Activated effector memory CD4-positive, alpha-beta T cell treated with Interleukin-2 at 50 U/mL for 16 hours (primary cell): ENCODE results near the gene TMEM203.
"Not testable (repeated sequence)": the region's sequence is repeated elsewhere in the genome, so short reads cannot be mapped to it uniquely, and the experiment has no call there.

Source experiments
- DNase-seq: peaks from one replicate; pipeline ENCODE4 v3.0.0-alpha.2; 2020

The TMEM203 gene, protein sequence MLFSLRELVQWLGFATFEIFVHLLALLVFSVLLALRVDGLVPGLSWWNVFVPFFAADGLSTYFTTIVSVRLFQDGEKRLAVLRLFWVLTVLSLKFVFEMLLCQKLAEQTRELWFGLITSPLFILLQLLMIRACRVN

DNA sequence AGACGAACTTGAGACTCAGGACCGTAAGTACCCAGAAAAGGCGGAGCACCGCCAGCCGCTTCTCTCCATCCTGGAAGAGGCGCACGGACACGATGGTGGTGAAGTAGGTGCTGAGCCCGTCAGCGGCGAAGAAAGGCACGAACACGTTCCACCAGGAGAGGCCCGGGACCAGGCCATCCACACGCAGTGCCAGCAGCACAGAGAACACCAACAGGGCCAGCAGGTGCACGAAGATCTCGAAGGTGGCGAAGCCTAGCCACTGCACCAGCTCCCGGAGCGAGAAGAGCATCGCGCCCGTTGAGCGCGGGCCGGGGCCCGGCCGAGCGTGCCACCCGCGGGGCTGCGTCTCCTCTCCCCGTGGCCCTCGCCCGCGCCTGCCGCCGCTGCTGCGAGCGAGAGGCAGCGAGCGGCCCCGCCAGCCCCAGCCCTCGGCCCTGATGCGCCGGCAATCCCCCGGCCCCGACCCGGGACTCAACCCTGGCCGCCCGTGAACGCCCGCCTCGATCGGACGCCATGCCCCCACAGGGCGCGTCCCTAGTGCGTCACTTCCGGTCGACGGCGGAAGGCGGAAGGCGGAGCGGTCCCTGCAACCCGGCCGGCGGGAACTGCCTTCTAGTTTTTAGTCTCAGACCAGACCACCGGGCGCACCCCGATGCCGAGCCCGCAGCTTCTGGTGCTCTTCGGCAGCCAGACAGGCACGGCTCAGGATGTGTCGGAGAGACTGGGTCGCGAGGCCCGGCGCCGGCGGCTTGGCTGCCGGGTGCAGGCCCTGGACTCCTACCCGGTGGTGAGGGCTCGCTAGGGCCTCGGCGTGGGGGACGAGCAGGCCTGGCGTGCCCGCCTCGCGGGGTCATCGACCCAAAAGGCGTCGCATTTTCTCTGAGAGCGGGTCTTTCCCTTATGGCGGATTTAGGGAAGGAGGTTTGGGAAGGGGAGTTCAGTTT lies at the start of gene TMEM203, which contains the start of gene NDOR1:
Gene TMEM203, minus strand, starts transcription at position 523 of the 944 bp plus-strand sequence. Its CDS starts 234 bp downstream, at position 289.
Gene NDOR1, plus strand, starts transcription at position 575 of the 944 bp plus-strand sequence. Its CDS starts 78 bp downstream, at position 653.
- DNase-seq = peak; percentile 88

DNA sequence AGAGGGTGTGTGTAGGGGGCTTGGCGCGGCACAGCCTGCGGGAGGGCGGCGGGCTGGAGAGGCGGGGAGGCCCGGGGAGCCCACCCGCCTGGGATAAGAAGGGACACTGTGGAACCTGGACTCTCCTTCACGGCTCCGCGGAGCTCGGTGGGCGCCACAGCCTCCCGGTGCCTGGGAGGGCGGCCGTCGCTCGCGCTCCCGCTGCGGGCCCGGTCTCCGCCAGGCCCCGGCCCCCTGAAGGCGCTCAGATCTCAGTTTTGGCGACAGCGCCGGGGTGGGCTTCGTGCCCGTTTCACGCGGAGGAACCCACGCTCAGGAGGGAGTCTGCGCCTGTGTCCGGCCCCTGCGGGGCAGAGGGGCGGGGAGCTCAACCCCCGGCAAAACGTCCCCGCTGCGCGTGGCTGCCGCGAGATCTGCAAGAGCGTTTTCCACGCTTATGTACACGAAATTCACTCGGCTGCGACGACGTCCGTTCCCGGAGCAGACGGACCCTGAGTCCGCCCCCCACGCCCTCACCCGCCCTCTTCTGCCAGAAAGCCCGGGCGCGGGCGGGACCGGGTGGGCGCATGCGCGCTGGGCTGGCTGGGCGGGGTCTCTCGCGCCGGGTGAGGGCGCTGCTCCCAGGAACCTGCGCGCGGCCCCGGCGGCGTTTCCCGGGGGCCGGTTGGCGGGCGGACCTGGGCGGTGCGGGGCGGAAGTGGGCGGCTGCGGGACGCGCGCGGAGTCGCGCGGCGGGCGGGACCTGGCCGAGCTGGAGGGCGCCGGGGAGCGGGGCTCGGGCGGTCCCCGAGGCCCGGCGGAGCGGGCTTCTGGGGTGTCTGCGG lies 49.4 kb upstream of the TMEM203 start, which contains the start of gene NELFB:
Gene NELFB, plus strand, starts transcription at position 704 of the 824 bp plus-strand sequence.
- DNase-seq = peak; percentile 93

GRCh38 chr9:137253717-137254623 lies 48.5 kb upstream of the TMEM203 start:
- no peak for DNase-seq

DNA sequence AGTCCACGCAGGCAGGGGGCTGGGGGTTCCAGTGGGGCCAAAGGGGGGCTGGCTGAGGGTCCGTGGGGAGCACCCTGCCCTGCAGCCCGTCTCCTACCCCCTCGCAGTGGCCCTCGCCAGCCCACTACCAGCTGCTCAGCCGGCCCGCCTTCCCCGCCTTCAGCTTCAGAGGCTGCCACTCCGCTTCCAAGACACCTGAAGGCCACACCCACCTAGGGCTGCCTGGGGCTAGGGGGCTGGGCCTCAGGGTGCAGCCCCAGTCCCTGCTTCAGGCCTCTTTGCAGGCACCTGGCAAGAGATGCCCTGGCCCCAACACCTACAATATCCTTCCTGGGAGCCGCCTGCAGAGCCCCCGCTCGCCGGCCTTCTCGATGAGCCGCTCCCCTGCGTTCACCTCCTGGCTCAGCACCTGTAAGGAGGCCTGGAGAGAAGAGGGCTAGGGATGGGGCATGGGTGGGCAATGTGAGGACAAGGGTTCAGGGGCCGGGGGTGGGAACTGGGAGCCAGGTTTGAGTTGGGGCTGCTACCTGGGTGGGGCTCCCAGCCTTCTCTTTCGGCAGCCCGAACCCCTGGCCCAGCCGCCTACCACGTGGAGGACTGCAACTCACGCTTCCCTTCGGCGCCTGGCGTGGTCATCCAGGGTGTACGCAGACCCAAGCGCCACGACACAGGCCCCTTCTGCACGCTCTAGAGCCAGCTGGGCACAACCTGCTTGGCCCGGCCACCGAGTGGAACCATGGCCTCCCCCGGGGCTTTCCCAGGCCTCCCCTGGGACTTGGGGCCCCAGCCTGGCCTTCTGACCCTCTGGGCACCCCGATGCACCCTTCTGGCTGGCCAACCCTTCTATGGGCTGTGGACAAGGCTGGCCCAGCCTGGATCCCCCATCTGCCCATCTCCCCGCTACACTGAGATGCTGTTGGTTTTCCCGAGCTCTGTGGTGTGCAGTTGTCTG lies 47.4 kb upstream of the TMEM203 start:
- DNase-seq = no peak

DNA sequence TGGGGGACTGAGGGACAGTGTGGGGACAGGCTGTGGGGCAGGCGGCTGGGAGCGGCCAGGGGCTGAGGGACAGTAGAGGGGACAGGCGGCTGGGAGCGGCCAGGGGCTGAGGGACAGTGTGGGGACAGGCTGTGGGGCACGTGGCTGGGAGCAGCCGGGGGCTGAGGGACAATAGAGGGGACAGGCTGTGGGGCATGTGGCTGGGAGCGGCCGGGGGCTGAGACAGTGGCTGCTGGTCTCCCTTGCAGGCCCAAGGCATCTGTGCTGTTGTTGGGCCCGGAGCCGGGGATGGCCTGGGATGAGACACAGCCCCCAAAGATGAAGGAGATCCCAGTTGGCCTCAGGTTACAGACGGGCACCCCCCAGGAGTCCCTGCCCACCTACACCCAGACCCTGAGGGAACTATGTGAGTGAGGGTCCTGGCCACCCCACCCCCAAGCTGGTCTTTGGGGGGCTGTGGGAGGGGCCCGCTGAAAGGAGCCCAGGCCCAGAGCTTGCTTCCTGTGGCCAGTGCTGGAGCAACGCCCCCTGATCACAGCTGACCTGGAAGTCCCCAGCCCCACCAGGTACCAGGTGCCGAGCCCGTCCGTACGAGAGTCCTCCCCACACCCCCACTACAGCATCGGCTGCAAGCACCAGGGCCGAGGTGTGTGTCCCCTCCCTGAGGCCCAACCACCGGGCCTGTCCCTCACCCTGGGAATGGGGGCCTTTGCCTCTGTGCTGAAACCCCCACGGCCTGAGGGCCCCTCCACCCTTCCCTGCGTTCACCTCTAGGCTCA lies 46.2 kb upstream of the TMEM203 start:
- no peak for DNase-seq

- no peak for DNase-seq
These were observed 45.7 kb upstream of the TMEM203 start, which contains the start of gene STPG3 for GRCh38 chr9:137251194-137251461. STPG3 (plus strand) TSS chr9:137251286; CDS start chr9:137251287, 1 bp downstream.

DNA sequence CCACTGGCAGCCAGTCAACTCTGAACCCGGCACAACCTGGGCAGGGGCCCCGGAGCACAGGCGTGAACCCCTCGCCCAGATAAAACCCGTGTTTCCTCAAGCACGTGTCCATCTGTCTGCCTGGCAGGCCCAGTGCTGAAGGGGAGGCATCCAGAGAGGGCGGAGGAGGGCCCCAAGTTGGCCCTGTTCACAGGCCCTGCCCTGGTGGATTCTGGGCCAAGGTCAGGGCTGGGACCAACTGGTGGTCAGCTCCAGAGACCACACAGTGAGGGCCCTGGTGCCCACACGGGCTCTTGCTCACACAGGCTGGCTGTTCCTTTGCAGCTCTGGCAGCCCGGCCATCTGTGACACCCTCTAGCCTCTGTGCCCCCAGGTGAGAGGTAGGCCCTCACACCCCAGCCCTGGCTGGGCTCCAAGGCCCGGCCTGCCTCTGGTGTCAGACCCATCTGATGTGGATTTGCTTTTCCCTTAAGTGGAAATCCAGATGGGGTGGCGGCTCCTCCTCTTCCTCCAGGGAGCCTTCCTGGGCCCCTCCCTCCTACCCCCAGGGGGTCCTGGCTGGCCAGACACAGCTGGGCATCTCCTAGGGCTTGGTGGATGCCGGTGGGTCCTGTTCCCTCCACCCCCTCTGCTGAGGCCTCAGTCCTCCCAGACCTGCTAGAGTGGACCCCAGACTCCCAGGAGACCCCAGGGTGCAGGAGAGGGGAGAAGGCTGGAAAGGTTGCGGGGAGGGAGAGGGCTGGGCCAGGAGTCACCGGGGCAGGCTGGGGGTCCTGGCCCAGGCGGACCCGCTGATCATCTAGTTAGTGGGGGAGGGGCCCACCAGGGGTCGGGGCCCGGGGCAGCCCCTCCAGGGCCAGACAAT lies 45.1 kb upstream of the TMEM203 start:
- no peak for DNase-seq

DNA sequence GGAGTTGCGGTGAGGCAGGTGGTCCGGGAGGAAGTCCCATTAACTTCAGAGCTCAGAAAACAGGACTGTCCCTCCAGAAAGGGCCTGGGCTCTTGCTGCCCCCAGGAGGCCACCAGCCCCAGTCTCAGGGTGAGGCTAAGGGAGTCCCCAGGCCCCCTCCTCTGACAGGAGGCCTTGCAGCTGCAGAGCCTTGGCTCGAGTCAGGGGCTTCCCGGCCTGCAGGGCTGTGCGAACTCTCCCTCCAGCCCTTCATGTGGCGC lies 42.4 kb upstream of the TMEM203 start:
- no peak for DNase-seq

DNA sequence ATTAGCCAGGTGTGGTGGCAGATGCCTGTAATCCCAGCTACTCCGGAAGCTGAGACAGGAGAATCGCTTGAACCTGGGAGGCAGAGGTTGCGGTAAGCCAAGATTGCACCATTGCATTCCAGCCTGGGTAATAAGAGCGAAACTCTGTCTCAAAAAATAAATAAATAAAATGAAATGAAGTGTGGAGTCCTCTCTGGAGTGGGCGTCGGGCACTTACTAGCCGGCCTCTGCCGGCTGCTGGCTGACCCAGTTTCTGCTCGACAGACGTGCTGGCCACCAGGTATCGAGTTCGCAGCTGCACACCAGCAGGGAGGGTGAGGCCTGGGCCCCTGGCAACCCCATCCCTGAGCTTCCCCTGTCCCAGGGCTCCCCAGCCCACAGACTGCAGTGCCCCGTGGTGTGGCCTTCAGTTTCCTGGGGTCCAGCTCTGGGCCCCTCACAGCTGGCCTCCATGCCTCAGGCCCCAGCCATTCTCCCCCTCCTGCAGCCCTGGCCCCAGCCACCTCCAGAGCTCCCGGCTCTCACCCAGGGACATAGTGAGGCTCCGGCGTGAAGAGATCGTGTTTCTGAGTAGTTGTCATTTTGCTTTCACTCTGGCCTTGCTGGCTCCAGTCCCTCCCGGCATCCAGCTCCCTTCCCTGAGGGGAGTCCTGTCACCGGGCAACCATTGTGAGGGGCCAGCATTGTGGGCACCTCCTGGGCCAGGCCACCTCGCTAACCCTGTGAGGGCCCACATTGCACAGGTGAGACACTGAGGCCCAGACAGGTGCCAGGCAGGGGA lies 41.9 kb upstream of the TMEM203 start:
- no peak for DNase-seq

- DNase-seq = no peak
These were observed 40.3 kb upstream of the TMEM203 start for GRCh38 chr9:137245450-137246421.

GRCh38 chr9:137244486-137245449 lies 39.3 kb upstream of the TMEM203 start:
- DNase-seq = no peak

GRCh38 chr9:137243626-137244485 lies 38.4 kb upstream of the TMEM203 start:
- no peak for DNase-seq

GRCh38 chr9:137243266-137243625 lies 37.8 kb upstream of the TMEM203 start:
- not testable (repeated sequence) for DNase-seq

DNA sequence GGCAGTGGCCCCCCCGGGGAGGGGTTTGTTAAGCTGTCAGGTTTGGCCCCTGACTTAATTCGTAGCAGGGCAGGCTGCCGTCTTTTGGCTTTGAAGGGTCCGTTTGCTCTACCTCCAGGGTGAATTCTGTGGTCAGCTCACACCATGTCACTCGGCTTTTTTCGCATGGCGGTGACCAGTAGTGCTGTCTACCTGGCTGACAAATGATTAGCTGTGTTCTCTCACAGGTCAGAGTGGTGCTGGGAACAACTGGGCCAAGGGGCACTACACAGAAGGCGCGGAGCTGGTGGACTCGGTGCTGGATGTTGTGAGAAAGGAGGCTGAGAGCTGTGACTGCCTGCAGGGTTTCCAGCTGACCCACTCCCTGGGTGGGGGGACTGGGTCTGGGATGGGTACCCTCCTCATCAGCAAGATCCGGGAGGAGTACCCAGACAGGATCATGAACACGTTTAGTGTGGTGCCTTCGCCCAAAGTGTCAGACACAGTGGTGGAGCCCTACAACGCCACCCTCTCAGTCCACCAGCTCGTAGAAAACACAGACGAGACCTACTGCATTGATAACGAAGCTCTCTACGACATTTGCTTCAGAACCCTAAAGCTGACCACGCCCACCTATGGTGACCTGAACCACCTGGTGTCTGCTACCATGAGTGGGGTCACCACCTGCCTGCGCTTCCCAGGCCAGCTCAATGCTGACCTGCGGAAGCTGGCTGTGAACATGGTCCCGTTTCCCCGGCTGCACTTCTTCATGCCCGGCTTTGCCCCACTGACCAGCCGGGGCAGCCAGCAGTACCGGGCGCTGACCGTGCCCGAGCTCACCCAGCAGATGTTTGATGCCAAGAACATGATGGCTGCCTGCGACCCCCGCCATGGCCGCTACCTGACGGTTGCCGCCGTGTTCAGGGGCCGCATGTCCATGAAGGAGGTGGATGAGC lies 37.1 kb upstream of the TMEM203 start:
- no peak for DNase-seq
